Panc1 (cell line): ENCODE results near the gene CEP78. TPM values are rescaled to one million over a fixed set of nuclear protein-coding genes. Genes with fewer than 3 reads are reported as not detected.

Experiments
- ATAC-seq: fragments of 200-7000 bp; cut with Tn5 transposase; 2 replicates; pipeline ENCODE4 v1.9.1; 2020; ENCODE audit warnings: mild to moderate bottlenecking, moderate library complexity
- BruUV-seq: library from RNA; stranded (reverse); fragments of 400-500 nt; replicated peaks from 2 replicates; lab custom pipeline; 2021; lab: Mats Ljungman, UMichigan
- CTCF ChIA-PET: fragments of 300-600 bp; sonication (Branson Sonifier 250); formaldehyde crosslinking; loops from one replicate; lab custom pipeline; 2022; ENCODE audit warnings: antibody characterized with exemption; lab: Charles Lee
- POLR2A ChIA-PET: fragments of 300-600 bp; sonication (Branson Sonifier 250); formaldehyde crosslinking; loops from one replicate; lab custom pipeline; 2022; ENCODE audit warnings: antibody characterized with exemption; lab: Charles Lee
- DNase-seq: peaks from one replicate; pipeline ENCODE4 v3.0.0-alpha.2; 2010; ENCODE audit warnings: low read depth, low spot score
- H3K27ac ChIP-seq: 2 replicates; pipeline ENCODE4 v1.5.1; 2011; ENCODE audit warnings: mild to moderate bottlenecking, low read length, inconsistent platforms
- H3K27me3 ChIP-seq: fragments of 200-500 bp; sonication (Bioruptor generic); 2 replicates; pipeline ENCODE4 v1.6.0; 2014; ENCODE audit warnings: low read length, inconsistent platforms; ENCODE audit not compliant: control insufficient read depth, insufficient read depth
- H3K36me3 ChIP-seq: fragments of 200-500 bp; sonication (Bioruptor generic); 2 replicates; pipeline ENCODE4 v1.5.1; 2014; ENCODE audit warnings: inconsistent platforms, mild to moderate bottlenecking, low read length, moderate library complexity; ENCODE audit not compliant: control insufficient read depth, insufficient read depth
- H3K4me1 ChIP-seq: 2 replicates; pipeline ENCODE4 v1.5.1; 2011; ENCODE audit warnings: inconsistent platforms, mild to moderate bottlenecking, low read length, moderate library complexity; ENCODE audit not compliant: control insufficient read depth, insufficient read depth
- H3K4me3 ChIP-seq, 2 experiments: 2 replicates each; pipeline ENCODE4 v1.5.1; 2011 to 2012; ENCODE audit warnings: low read depth in 2 of 2, low read length in 2 of 2, mild to moderate bottlenecking in 2 of 2, inconsistent platforms in 1 of 2, moderate library complexity in 1 of 2
- H3K9me3 ChIP-seq: fragments of 200-500 bp; sonication (Bioruptor generic); 2 replicates; pipeline ENCODE4 v1.5.1; 2014; ENCODE audit warnings: low read depth, mild to moderate bottlenecking, inconsistent platforms, low read length, moderate library complexity; ENCODE audit not compliant: control insufficient read depth, insufficient read depth
- POLR2AphosphoS5 ChIP-seq: IDR thresholded peaks from 2 replicates; pipeline ENCODE4 v1.6.1; 2012; ENCODE audit warnings: mild to moderate bottlenecking, low read depth, low read length, moderate library complexity
- SIN3A ChIP-seq: IDR thresholded peaks from 2 replicates; pipeline ENCODE4 v1.6.1; 2012; ENCODE audit warnings: low read depth, mild to moderate bottlenecking, low read length, moderate library complexity, borderline replicate concordance; ENCODE audit not compliant: insufficient read depth
- TCF7L2 ChIP-seq: IDR thresholded peaks from 2 replicates; pipeline ENCODE4 v1.6.1; 2011; ENCODE audit warnings: mild to moderate bottlenecking, low read depth, low read length, inconsistent platforms
- in situ Hi-C: cut with HindIII; loops from 2 replicates; pipeline ENCODE4 v1.10.0; 2016; ENCODE audit warnings: low sequenced_read_pairs, low pct_unique_long_range_greater_than_20kb
- intact Hi-C: fragments of 100-400 bp; cut with micrococcal nuclease; formaldehyde crosslinking; loops from one replicate; pipeline ENCODE4 v1.10.0; 2022; ENCODE audit not compliant: unreplicated experiment
- total RNA-seq: library from RNA; stranded (reverse); gene quantifications from one replicate; pipeline ENCODE4 v1.2.1, GENCODE V29; 2021; ENCODE audit not compliant: unreplicated experiment
- TF ChIP-seq, protein P1 (sequence below): fragments of 450-650 bp; IDR thresholded peaks from 2 replicates; pipeline ENCODE4 v1.5.1; 2017; ENCODE audit warnings: mild to moderate bottlenecking
- TF ChIP-seq, protein P2 (sequence below), 2 experiments: IDR thresholded peaks; 2 replicates each; pipeline ENCODE4 v1.6.1; 2011 to 2012; ENCODE audit warnings: low read depth in 2 of 2, control low read depth in 1 of 2, low read length in 1 of 2, mild to moderate bottlenecking in 1 of 2, moderate library complexity in 1 of 2; ENCODE audit not compliant: insufficient read depth in 1 of 2

The CEP78 gene
- total RNA-seq, 1 experiment from 2014 or later, result 25.2 TPM

DNA sequence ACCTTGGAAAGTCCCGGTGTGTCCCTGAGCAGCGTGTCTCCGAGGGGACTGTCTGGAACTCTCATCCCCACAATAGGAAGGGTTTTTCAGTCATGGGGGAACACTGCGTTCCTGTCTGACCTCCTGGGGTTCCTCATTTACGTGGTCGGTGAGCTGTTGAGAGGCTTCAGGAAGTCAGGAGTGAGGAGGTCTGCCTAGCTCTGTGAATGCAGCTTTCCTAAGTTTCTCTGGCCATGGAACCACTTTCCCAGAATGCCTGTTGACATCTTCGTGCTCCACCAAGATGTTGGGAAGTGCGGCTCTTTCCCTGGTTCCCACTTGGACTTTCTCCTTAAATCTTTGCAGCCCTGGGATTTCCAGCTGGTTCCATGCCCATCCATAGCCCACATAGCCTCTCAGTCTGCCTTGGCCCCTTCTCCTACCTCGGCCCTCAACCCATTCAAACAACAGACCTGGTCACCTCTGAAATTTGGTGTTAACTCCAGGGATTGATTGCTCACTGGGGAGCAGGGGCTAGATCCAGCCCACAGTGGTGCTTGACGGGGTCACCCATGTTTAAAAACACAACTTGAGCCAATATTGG, 88.3 kb downstream of the CEP78 start:
- intact Hi-C loops (no loop called here), in situ Hi-C loops (no loop called here)
- H3K4me3 ChIP-seq, result no peak overlapping the region
- no peak for DNase-seq
- H3K27ac ChIP-seq, result no peak overlapping the region
- ChIA-PET POLR2A (no interaction called here), CTCF (no interaction called here)
- no peaks in the 10 kb centered on the region for H3K27me3 ChIP-seq
- no TSS peak for BruUV-seq
- peaks cover 6% of the 10 kb centered on the region for H3K36me3 ChIP-seq
- no peaks in the 10 kb centered on the region for H3K4me1 ChIP-seq
- no peaks in the 10 kb centered on the region for H3K9me3 ChIP-seq
- ATAC-seq, result no peak
- TF ChIP-seq TCF7L2, result no peak
- no peak for TF ChIP-seq POLR2AphosphoS5
- TF ChIP-seq, protein P1, sequence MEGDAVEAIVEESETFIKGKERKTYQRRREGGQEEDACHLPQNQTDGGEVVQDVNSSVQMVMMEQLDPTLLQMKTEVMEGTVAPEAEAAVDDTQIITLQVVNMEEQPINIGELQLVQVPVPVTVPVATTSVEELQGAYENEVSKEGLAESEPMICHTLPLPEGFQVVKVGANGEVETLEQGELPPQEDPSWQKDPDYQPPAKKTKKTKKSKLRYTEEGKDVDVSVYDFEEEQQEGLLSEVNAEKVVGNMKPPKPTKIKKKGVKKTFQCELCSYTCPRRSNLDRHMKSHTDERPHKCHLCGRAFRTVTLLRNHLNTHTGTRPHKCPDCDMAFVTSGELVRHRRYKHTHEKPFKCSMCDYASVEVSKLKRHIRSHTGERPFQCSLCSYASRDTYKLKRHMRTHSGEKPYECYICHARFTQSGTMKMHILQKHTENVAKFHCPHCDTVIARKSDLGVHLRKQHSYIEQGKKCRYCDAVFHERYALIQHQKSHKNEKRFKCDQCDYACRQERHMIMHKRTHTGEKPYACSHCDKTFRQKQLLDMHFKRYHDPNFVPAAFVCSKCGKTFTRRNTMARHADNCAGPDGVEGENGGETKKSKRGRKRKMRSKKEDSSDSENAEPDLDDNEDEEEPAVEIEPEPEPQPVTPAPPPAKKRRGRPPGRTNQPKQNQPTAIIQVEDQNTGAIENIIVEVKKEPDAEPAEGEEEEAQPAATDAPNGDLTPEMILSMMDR, result no peak
- TF ChIP-seq SIN3A, result no peak
- TF ChIP-seq, protein P2, sequence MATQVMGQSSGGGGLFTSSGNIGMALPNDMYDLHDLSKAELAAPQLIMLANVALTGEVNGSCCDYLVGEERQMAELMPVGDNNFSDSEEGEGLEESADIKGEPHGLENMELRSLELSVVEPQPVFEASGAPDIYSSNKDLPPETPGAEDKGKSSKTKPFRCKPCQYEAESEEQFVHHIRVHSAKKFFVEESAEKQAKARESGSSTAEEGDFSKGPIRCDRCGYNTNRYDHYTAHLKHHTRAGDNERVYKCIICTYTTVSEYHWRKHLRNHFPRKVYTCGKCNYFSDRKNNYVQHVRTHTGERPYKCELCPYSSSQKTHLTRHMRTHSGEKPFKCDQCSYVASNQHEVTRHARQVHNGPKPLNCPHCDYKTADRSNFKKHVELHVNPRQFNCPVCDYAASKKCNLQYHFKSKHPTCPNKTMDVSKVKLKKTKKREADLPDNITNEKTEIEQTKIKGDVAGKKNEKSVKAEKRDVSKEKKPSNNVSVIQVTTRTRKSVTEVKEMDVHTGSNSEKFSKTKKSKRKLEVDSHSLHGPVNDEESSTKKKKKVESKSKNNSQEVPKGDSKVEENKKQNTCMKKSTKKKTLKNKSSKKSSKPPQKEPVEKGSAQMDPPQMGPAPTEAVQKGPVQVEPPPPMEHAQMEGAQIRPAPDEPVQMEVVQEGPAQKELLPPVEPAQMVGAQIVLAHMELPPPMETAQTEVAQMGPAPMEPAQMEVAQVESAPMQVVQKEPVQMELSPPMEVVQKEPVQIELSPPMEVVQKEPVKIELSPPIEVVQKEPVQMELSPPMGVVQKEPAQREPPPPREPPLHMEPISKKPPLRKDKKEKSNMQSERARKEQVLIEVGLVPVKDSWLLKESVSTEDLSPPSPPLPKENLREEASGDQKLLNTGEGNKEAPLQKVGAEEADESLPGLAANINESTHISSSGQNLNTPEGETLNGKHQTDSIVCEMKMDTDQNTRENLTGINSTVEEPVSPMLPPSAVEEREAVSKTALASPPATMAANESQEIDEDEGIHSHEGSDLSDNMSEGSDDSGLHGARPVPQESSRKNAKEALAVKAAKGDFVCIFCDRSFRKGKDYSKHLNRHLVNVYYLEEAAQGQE (IDR thresholded peaks at IDR 0.05; ENCODE audit: insufficient read depth in 1 of 2, low read depth in 2 of 2, low read length in 1 of 2), result no peak

DNA sequence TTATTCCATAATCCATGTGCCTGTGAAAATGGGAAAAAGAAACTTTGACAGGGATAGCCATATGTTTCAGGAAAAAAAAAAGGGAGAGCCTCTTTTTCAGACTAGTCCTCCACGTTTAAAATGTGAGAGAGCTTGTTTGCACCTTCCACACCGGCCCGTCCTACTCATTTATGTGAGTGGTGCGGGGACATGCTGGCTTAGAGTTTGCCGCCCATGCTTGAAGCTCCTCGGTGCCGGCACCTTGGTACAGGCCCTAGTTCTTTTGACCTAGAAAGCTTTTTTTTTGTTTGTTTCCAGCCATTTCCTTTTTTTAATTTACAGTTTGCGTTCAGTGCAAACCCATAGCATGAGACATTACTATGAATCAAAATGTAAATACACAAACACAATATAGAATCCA, 88.8 kb downstream of the CEP78 start:
- TF ChIP-seq, protein P1, result no peak
- no peak for TF ChIP-seq POLR2AphosphoS5
- TF ChIP-seq SIN3A, result no peak
- TF ChIP-seq, protein P2 (IDR thresholded peaks at IDR 0.05; ENCODE audit: insufficient read depth in 1 of 2, low read depth in 2 of 2, low read length in 1 of 2), result no peak
- no peak for TF ChIP-seq TCF7L2
- Histone ChIP-seq H3K4me3 (no peak overlapping the region), H3K4me1 (no peaks in the 10 kb centered on the region), H3K27ac (no peak overlapping the region), H3K36me3 (peaks cover 6% of the 10 kb centered on the region), H3K27me3 (no peaks in the 10 kb centered on the region), H3K9me3 (no peaks in the 10 kb centered on the region)
- in situ Hi-C loops, result no loop called here
- DNase-seq, result no peak
- ChIA-PET POLR2A (no interaction called here), CTCF (no interaction called here)
- ATAC-seq, result no peak
- no TSS peak for BruUV-seq
- intact Hi-C loops, result no loop called here
